ENCODE measurements around the gene RNU2-1. TPM values are rescaled to one million over a fixed set of nuclear protein-coding genes. Genes with fewer than 3 reads are reported as not detected.

RNU2-1 gene
- total and polyA plus RNA-seq, 2 of the 13 experiments (the other 11 are each of a cell fraction or from before 2014, with no cell fraction given): not detected

- FAIRE-seq: peak; percentile 18
- Histone ChIP-seq H3K27me3 (ENCODE audit: control insufficient read depth in 1 of 2, insufficient read depth in 2 of 2, low read length in 2 of 2) (no peaks in the 10 kb centered on the region; a peak in 1 of 5 replicates), H3K79me2 (ENCODE audit: insufficient read depth, low read length) (peaks cover 27% of the 10 kb centered on the region), H2AFZ (ENCODE audit: low read length) (no peak overlapping the region), H3K4me1 (ENCODE audit: insufficient read depth, low read length) (peaks cover 73% of the 10 kb centered on the region), H3K4me2 (ENCODE audit: low read depth, low read length) (peak overlapping the region; percentile 98), H3K4me3 (replicated peaks in 1 of 3; ENCODE audit: insufficient read depth in 1 of 3, low read depth in 2 of 3, low read length in 3 of 3) (peak overlapping the region; percentile 77 to 98 (median 77)), H3K27ac (ENCODE audit: extremely low read length, insufficient read depth, low read length) (peak overlapping the region; percentile 80), H4K20me1 (ENCODE audit: insufficient read depth, low read length) (no peaks in the 10 kb centered on the region), H3K9me3 (ENCODE audit: low read length) (no peaks in the 10 kb centered on the region), H3K36me3 (replicated peaks in 1 of 2; ENCODE audit: control insufficient read depth in 1 of 2, insufficient read depth in 2 of 2, low read length in 2 of 2) (peaks cover 9 to 45% of the 10 kb centered on the region in 2 experiments), H3K9ac (ENCODE audit: insufficient read depth, low read depth, low read length) (peak overlapping the region; percentile 96)
- ChIA-PET CTCF (ENCODE audit: low intra/inter-chr PET ratio, low total read pairs) (no interaction called here), POLR2A (interaction anchor here (0.9 to 7.6 kb wide), 20 partner anchors 11 to 215 kb away, joined by 3 to 93 read pairs (median 7); partner anchors contain the start of genes BRCA1, IFI35, NBR1 and RPL27)
- DNase-seq (ENCODE audit: low spot score): no peak
- BruUV-seq (replicated peaks): no TSS peak
- intact Hi-C loops (cut with micrococcal nuclease; ENCODE audit: unreplicated experiment): loop anchor here (5.0 kb wide), 1 partner anchor 191 kb away; the partner anchor contains the start of gene VAT1
- WGBS (ENCODE audit: low lambda C conversion rate): 51% methylated on average over 6 of the region's 7 CpGs
- ATAC-seq: no peak
- in situ Hi-C loops (cut with HindIII; ENCODE audit: extremely low pct_ligation_motif_present, low pct_unique_long_range_greater_than_20kb): no loop called here
- TF ChIP-seq, protein P1, sequence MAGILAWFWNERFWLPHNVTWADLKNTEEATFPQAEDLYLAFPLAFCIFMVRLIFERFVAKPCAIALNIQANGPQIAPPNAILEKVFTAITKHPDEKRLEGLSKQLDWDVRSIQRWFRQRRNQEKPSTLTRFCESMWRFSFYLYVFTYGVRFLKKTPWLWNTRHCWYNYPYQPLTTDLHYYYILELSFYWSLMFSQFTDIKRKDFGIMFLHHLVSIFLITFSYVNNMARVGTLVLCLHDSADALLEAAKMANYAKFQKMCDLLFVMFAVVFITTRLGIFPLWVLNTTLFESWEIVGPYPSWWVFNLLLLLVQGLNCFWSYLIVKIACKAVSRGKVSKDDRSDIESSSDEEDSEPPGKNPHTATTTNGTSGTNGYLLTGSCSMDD (CRISPR knock-in tag; IDR thresholded peaks at IDR 0.05): no peak
- TF ChIP-seq DR1 (CRISPR knock-in tag; IDR thresholded peaks at IDR 0.05): no peak
- no peak for TF ChIP-seq ZSCAN25 (CRISPR knock-in tag; IDR thresholded peaks at IDR 0.05)
- no peak for TF ChIP-seq KDM5B (CRISPR knock-in tag; IDR thresholded peaks at IDR 0.05; ENCODE audit: borderline replicate concordance)
- no peak for TF ChIP-seq ZNF224 (CRISPR knock-in tag; IDR thresholded peaks at IDR 0.05)
- 0 out of 2 replicates have a peak, but pooled peaks have one; percentile 22 for TF ChIP-seq ZFP36L2 (CRISPR knock-in tag; IDR thresholded peaks at IDR 0.05)
- TF ChIP-seq LRRFIP1 (CRISPR knock-in tag; conservative IDR thresholded peaks at IDR 0.05): no peak
- no peak for TF ChIP-seq ZNF589 (CRISPR knock-in tag; conservative IDR thresholded peaks at IDR 0.05)
- no peak for TF ChIP-seq ZNF501 (CRISPR knock-in tag; IDR thresholded peaks at IDR 0.05)
- no peak for TF ChIP-seq ZFP37 (CRISPR knock-in tag; IDR thresholded peaks at IDR 0.05; ENCODE audit: borderline replicate concordance)
- TF ChIP-seq, protein P2, sequence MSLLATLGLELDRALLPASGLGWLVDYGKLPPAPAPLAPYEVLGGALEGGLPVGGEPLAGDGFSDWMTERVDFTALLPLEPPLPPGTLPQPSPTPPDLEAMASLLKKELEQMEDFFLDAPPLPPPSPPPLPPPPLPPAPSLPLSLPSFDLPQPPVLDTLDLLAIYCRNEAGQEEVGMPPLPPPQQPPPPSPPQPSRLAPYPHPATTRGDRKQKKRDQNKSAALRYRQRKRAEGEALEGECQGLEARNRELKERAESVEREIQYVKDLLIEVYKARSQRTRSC (CRISPR knock-in tag; IDR thresholded peaks at IDR 0.05; ENCODE audit: low read depth): no peak
- TF ChIP-seq, protein P3, sequence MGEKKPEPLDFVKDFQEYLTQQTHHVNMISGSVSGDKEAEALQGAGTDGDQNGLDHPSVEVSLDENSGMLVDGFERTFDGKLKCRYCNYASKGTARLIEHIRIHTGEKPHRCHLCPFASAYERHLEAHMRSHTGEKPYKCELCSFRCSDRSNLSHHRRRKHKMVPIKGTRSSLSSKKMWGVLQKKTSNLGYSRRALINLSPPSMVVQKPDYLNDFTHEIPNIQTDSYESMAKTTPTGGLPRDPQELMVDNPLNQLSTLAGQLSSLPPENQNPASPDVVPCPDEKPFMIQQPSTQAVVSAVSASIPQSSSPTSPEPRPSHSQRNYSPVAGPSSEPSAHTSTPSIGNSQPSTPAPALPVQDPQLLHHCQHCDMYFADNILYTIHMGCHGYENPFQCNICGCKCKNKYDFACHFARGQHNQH (CRISPR knock-in tag; IDR thresholded peaks at IDR 0.05): no peak
- no peak for TF ChIP-seq ZNF782 (CRISPR knock-in tag; IDR thresholded peaks at IDR 0.05; ENCODE audit: borderline replicate concordance)
- TF ChIP-seq GFI1 (CRISPR knock-in tag; IDR thresholded peaks at IDR 0.05; ENCODE audit: borderline replicate concordance): no peak
- no peak for TF ChIP-seq ZC3H4 (CRISPR knock-in tag; IDR thresholded peaks at IDR 0.05; ENCODE audit: borderline replicate concordance)
- no peak for TF ChIP-seq FOSL1 (CRISPR knock-in tag; IDR thresholded peaks at IDR 0.05; ENCODE audit: borderline replicate concordance)
Measured at GRCh38 chr17:43212641-43213490, 20.9 kb downstream of the RNU2-1 start.
